HepG2 (cell line): ENCODE measurements around the gene TULP3. TPM values are rescaled to one million over a fixed set of nuclear protein-coding genes. Genes with fewer than 3 reads are reported as not detected.
A peak's percentile ranks its signal among the peaks of the same experiment; 100 is the strongest.

ENCODE experiments used
- AKAP8 ChIP-seq: sonication (generic); formaldehyde crosslinking; IDR thresholded peaks from 2 replicates; pipeline ENCODE4 v1.5.1; 2020; ENCODE audit warnings: mild to moderate bottlenecking, missing genetic modification reagents
- CSRNP1 ChIP-seq: sonication (generic); formaldehyde crosslinking; IDR thresholded peaks from 2 replicates; pipeline ENCODE4 v1.8.1; 2023; ENCODE audit warnings: mild to moderate bottlenecking, missing genetic modification reagents
- ELF4 ChIP-seq: sonication (generic); formaldehyde crosslinking; IDR thresholded peaks from 2 replicates; pipeline ENCODE4 v1.5.0; 2020; ENCODE audit warnings: missing genetic modification reagents, mild to moderate bottlenecking, moderate library complexity, borderline replicate concordance
- GMEB2 ChIP-seq: IDR thresholded peaks from 2 replicates; pipeline ENCODE4 v1.6.1; 2016; ENCODE audit warnings: missing biosample characterization, missing genetic modification reagents, low read depth
- HHEX ChIP-seq: IDR thresholded peaks from 2 replicates; pipeline ENCODE4 v1.6.1; 2016; ENCODE audit warnings: control low read depth
- HIVEP1 ChIP-seq: sonication (generic); formaldehyde crosslinking; IDR thresholded peaks from 2 replicates; pipeline ENCODE4 v1.4.0; 2020; ENCODE audit warnings: mild to moderate bottlenecking, missing genetic modification reagents
- NCOR1 ChIP-seq: fragments of 200-600 bp; sonication (generic); IDR thresholded peaks from 2 replicates; pipeline ENCODE4 v1.7.0; 2017; ENCODE audit warnings: antibody characterized with exemption, low read length, borderline replicate concordance
- POLR2AphosphoS2 ChIP-seq: IDR thresholded peaks from 2 replicates; pipeline ENCODE4 v1.6.1; 2011; ENCODE audit warnings: low read depth, low read length, improper control_type of control experiment
- SETDB1 ChIP-seq: sonication (generic); formaldehyde crosslinking; IDR thresholded peaks from 2 replicates; pipeline ENCODE4 v1.5.1; 2020; ENCODE audit warnings: missing genetic modification reagents, mild to moderate bottlenecking, borderline replicate concordance
- SPEN ChIP-seq: sonication (generic); formaldehyde crosslinking; IDR thresholded peaks from 2 replicates; pipeline ENCODE4 v1.5.1; 2020; ENCODE audit warnings: low read depth, mild to moderate bottlenecking, missing genetic modification reagents
- ZBTB7A ChIP-seq: sonication (generic); formaldehyde crosslinking; IDR thresholded peaks from 2 replicates; pipeline ENCODE4 v1.8.0; 2022; ENCODE audit warnings: mild to moderate bottlenecking, missing genetic modification reagents
- ZC3H13 ChIP-seq: sonication (generic); formaldehyde crosslinking; IDR thresholded peaks from 2 replicates; pipeline ENCODE4 v1.8.1; 2023; ENCODE audit warnings: mild to moderate bottlenecking, missing genetic modification reagents, moderate library complexity
- ZFP62 ChIP-seq: sonication (generic); formaldehyde crosslinking; IDR thresholded peaks from 2 replicates; pipeline ENCODE4 v1.4.0; 2020; ENCODE audit warnings: missing genetic modification reagents
- ZNF275 ChIP-seq: sonication (generic); formaldehyde crosslinking; IDR thresholded peaks from 2 replicates; pipeline ENCODE4 v1.8.0; 2022; ENCODE audit warnings: missing genetic modification reagents, mild to moderate bottlenecking, inconsistent platforms, borderline replicate concordance
- ZNF276 ChIP-seq: sonication (generic); formaldehyde crosslinking; IDR thresholded peaks from 2 replicates; pipeline ENCODE4 v1.4.0; 2020; ENCODE audit warnings: mild to moderate bottlenecking, low read depth, missing genetic modification reagents
- ZNF44 ChIP-seq: sonication (generic); formaldehyde crosslinking; IDR thresholded peaks from 2 replicates; pipeline ENCODE4 v1.5.1; 2020; ENCODE audit warnings: mild to moderate bottlenecking, missing genetic modification reagents
- ZNF503 ChIP-seq: sonication (generic); formaldehyde crosslinking; IDR thresholded peaks from 2 replicates; pipeline ENCODE4 v1.4.0; 2020; ENCODE audit warnings: missing genetic modification reagents
- ZNF543 ChIP-seq: sonication (generic); formaldehyde crosslinking; IDR thresholded peaks from 2 replicates; pipeline ENCODE4 v1.4.0; 2020; ENCODE audit warnings: mild to moderate bottlenecking, missing genetic modification reagents
- ZNF558 ChIP-seq: sonication (generic); formaldehyde crosslinking; IDR thresholded peaks from 2 replicates; pipeline ENCODE4 v1.9.0; 2022; ENCODE audit warnings: mild to moderate bottlenecking, missing genetic modification reagents, borderline replicate concordance
- ZNF660 ChIP-seq: sonication (generic); formaldehyde crosslinking; IDR thresholded peaks from 2 replicates; pipeline ENCODE4 v1.5.1; 2020; ENCODE audit warnings: mild to moderate bottlenecking, low read depth, missing genetic modification reagents, borderline replicate concordance
- ZNF703 ChIP-seq: sonication (generic); formaldehyde crosslinking; IDR thresholded peaks from 2 replicates; pipeline ENCODE4 v1.5.1; 2020; ENCODE audit warnings: missing genetic modification reagents, mild to moderate bottlenecking, moderate library complexity, borderline replicate concordance
- ZSCAN22 ChIP-seq: sonication (generic); formaldehyde crosslinking; IDR thresholded peaks from 2 replicates; pipeline ENCODE4 v1.4.0; 2020; ENCODE audit warnings: mild to moderate bottlenecking, missing genetic modification reagents
- polyA plus RNA-seq, 8 experiments: library from polyadenylated mRNA; depleted of rRNA in 3 of 8; stranded (reverse) in 7 of 8; unstranded in 1 of 8; fragments of >200 nt; fragmentation: Illumina TruSeq in 4 of 8; extraction: Trizol in 4 of 8; gene quantifications; 2 replicates each; pipeline versions ENCODE4 v1.2.1 to v1.2.3, GENCODE V29; 2011 to 2016; ENCODE audit warnings: low read depth in 4 of 8, missing spikeins in 1 of 8, mixed read lengths in 1 of 8; ENCODE audit not compliant: insufficient read depth in 1 of 8
- total RNA-seq, 5 experiments: library from RNA; depleted of rRNA; stranded (reverse); fragments of >200 nt; fragmentation: Illumina TruSeq; extraction: Trizol; gene quantifications; 2 replicates each; pipeline ENCODE4 v1.2.3, GENCODE V29; 2016; ENCODE audit warnings: low read depth in 1 of 5

Gene TULP3
- total and polyA plus RNA-seq, 2 of the 13 experiments (the other 11 are each of a cell fraction or from before 2014, with no cell fraction given), result 11.2 to 13.2 TPM

GRCh38 chr12:2963154-2963759, 72.6 kb downstream of the TULP3 start (continued):
- peak; percentile 52; the same call in 1 of the 2 replicates for TF ChIP-seq ZNF503
- TF ChIP-seq ZNF275, result no peak
- TF ChIP-seq AKAP8 (CRISPR knock-in tag), result no peak
- no peak for TF ChIP-seq ZNF543 (CRISPR knock-in tag)
- TF ChIP-seq ZFP62 (CRISPR knock-in tag), result no peak
- TF ChIP-seq ELF4, result no peak
- no peak for TF ChIP-seq GMEB2
- TF ChIP-seq ZNF558 (CRISPR knock-in tag), result no peak
- TF ChIP-seq ZBTB7A, result no peak; the same call in 1 of the 2 replicates
- TF ChIP-seq ZNF660 (CRISPR knock-in tag), result no peak
- no peak for TF ChIP-seq SETDB1 (CRISPR knock-in tag)
- peak; percentile 83 for TF ChIP-seq NCOR1
- no peak for TF ChIP-seq ZNF703 (CRISPR knock-in tag)
- no peak; the same call in 1 of the 2 replicates for TF ChIP-seq HIVEP1 (CRISPR knock-in tag)
- TF ChIP-seq ZNF276 (CRISPR knock-in tag), result no peak
- TF ChIP-seq HHEX (CRISPR knock-in tag), result no peak
- no peak for TF ChIP-seq POLR2AphosphoS2
- no peak for TF ChIP-seq ZSCAN22 (CRISPR knock-in tag)
- TF ChIP-seq ZNF44 (CRISPR knock-in tag), result no peak
- no peak for TF ChIP-seq CSRNP1 (CRISPR knock-in tag)
- TF ChIP-seq SPEN (CRISPR knock-in tag), result peak; percentile 54; the same call in 1 of the 2 replicates
- TF ChIP-seq ZC3H13 (CRISPR knock-in tag), result no peak
